Thymus (tissue), 11 donors: Measurements from ENCODE around the gene TMEM94. TPM values are rescaled to one million over a fixed set of nuclear protein-coding genes. Genes with fewer than 3 reads are reported as not detected.

Source experiments
- DNase-seq, 9 donors: peaks; one replicate each; pipeline ENCODE4 v3.0.0-alpha.2; 2013; ENCODE audit warnings: low spot score in 9 of 9, low read depth in 6 of 9, missing footprints in 1 of 9
- H3K27ac ChIP-seq, 2 donors: one replicate each; pipeline ENCODE4 v1.5.1; 2013; ENCODE audit warnings: control low read depth in 1 of 2, low read depth in 1 of 2, low read length in 1 of 2, mild to moderate bottlenecking in 1 of 2, moderate library complexity in 1 of 2
- H3K27me3 ChIP-seq, 2 donors: one replicate each; pipeline ENCODE4 v1.5.1; 2013; ENCODE audit warnings: low read length in 1 of 2; ENCODE audit not compliant: control insufficient read depth in 2 of 2, insufficient read depth in 1 of 2
- H3K36me3 ChIP-seq, 2 donors: one replicate each; pipeline ENCODE4 v1.5.1; 2013; ENCODE audit warnings: low read length in 1 of 2, mild to moderate bottlenecking in 1 of 2, moderate library complexity in 1 of 2; ENCODE audit not compliant: control insufficient read depth in 2 of 2, insufficient read depth in 2 of 2
- H3K4me1 ChIP-seq, 2 donors: one replicate each; pipeline ENCODE4 v1.5.1; 2013; ENCODE audit warnings: low read length in 2 of 2; ENCODE audit not compliant: control insufficient read depth in 2 of 2, insufficient read depth in 2 of 2
- H3K4me3 ChIP-seq, 2 donors: one replicate each; pipeline ENCODE4 v1.5.1; 2013; ENCODE audit warnings: low read length in 2 of 2, control low read depth in 1 of 2, mild to moderate bottlenecking in 1 of 2
- H3K9me3 ChIP-seq, 2 donors: one replicate each; pipeline ENCODE4 v1.5.1; 2013; ENCODE audit warnings: low read length in 1 of 2, mild to moderate bottlenecking in 1 of 2; ENCODE audit not compliant: control insufficient read depth in 2 of 2, insufficient read depth in 1 of 2
- WGBS: extraction: QIAGEN DNeasy Blood & Tissue Kit; methylation state at CpG from one replicate; pipeline ENCODE4 v1.1.7; 2013; 5-methylcytosine and 5-hydroxymethylcytosine counted together
- polyA plus RNA-seq: library from polyadenylated mRNA; stranded (reverse); fragments of 200-250 nt; gene quantifications from one replicate; pipeline ENCODE4 v1.2.3, GENCODE V29; 2013
- total RNA-seq: library from RNA; stranded (reverse); fragments of 120-200 nt; gene quantifications from one replicate; pipeline ENCODE4 v1.2.4, GENCODE V29; 2013
- donor health status: healthy.

Gene TMEM94
- total and polyA plus RNA-seq, 2 donors = 16.1 to 64.5 TPM

GRCh38 chr17:75547091-75547490 lies 90.7 kb downstream of the TMEM94 start:
- H3K4me3 ChIP-seq = no peak overlapping the region
- no peaks in the 10 kb centered on the region for H3K9me3 ChIP-seq
- H3K36me3 ChIP-seq = no peaks in the 10 kb centered on the region
- WGBS = 98% methylated on average over 9 of the region's 9 CpGs
- no peaks in the 10 kb centered on the region for H3K27me3 ChIP-seq
- DNase-seq = no peak
- no peaks in the 10 kb centered on the region for H3K4me1 ChIP-seq
- no peak overlapping the region for H3K27ac ChIP-seq

- 92% methylated on average over 5 of the region's 5 CpGs for WGBS
- DNase-seq = no peak
- Histone ChIP-seq H3K27me3 (no peaks in the 10 kb centered on the region), H3K36me3 (no peaks in the 10 kb centered on the region), H3K4me3 (no peak overlapping the region), H3K9me3 (no peaks in the 10 kb centered on the region), H3K4me1 (no peaks in the 10 kb centered on the region), H3K27ac (no peak overlapping the region)
These were observed 92.4 kb downstream of the TMEM94 start for GRCh38 chr17:75548813-75549212.

Other genes starting within 250 kb of the TMEM94 start
- gene GGA3, start 195.0 kb upstream of the TMEM94 start, total RNA-seq = 18.1 TPM
- gene GGA3, start 195.0 kb upstream of the TMEM94 start, polyA plus RNA-seq = 33.3 TPM
- 62.8 TPM for gene MRPS7, start 194.8 kb upstream of the TMEM94 start, total RNA-seq
- 39.1 TPM for gene MRPS7, start 194.8 kb upstream of the TMEM94 start, polyA plus RNA-seq
- gene MIF4GD, start 185.4 kb upstream of the TMEM94 start, total RNA-seq = 22.8 TPM
- gene MIF4GD, start 185.4 kb upstream of the TMEM94 start, polyA plus RNA-seq = 37.3 TPM
- gene SLC25A19, start 167.2 kb upstream of the TMEM94 start, total RNA-seq = 15.4 TPM
- 18.3 TPM for gene SLC25A19, start 167.2 kb upstream of the TMEM94 start, polyA plus RNA-seq
- 79.4 TPM for gene GRB2, start 51.0 kb upstream of the TMEM94 start, total RNA-seq
- 65.1 TPM for gene GRB2, start 51.0 kb upstream of the TMEM94 start, polyA plus RNA-seq
- gene CASKIN2, start 58.9 kb downstream of the TMEM94 start, total RNA-seq = 1.0 TPM
- gene CASKIN2, start 58.9 kb downstream of the TMEM94 start, polyA plus RNA-seq = 5.4 TPM
- 36.3 TPM for gene TSEN54, start 59.9 kb downstream of the TMEM94 start, total RNA-seq
- gene TSEN54, start 59.9 kb downstream of the TMEM94 start, polyA plus RNA-seq = 91.0 TPM
- 5.3 TPM for gene LLGL2, start 69.1 kb downstream of the TMEM94 start, total RNA-seq
- gene LLGL2, start 69.1 kb downstream of the TMEM94 start, polyA plus RNA-seq = 36.6 TPM
- 31.3 TPM for gene MYO15B, start 131.2 kb downstream of the TMEM94 start, total RNA-seq
- 448 TPM for gene MYO15B, start 131.2 kb downstream of the TMEM94 start, polyA plus RNA-seq
- gene SMIM5, start 176.8 kb downstream of the TMEM94 start, total RNA-seq = 0.94 TPM
- 7.3 TPM for gene SMIM5, start 176.8 kb downstream of the TMEM94 start, polyA plus RNA-seq
- gene RECQL5, start 210.5 kb downstream of the TMEM94 start, total RNA-seq = 17.4 TPM
- 51.8 TPM for gene RECQL5, start 210.5 kb downstream of the TMEM94 start, polyA plus RNA-seq
- gene SAP30BP, start 210.7 kb downstream of the TMEM94 start, total RNA-seq = 85.4 TPM
- gene SAP30BP, start 210.7 kb downstream of the TMEM94 start, polyA plus RNA-seq = 72.4 TPM